Nephron (organoid): ENCODE data around the gene SHROOM1.

Experiments
- H3K27ac Mint-ChIP-seq, 3 experiments: 2 replicates each; pipeline ENCODE4 v1.8.0; 2020; ENCODE audit warnings: mixed read lengths in 3 of 3, mild to moderate bottlenecking in 2 of 3, moderate library complexity in 1 of 3
- H3K27me3 Mint-ChIP-seq: 2 replicates; pipeline ENCODE4 v1.8.0; 2021; ENCODE audit warnings: low read depth, mild to moderate bottlenecking, moderate library complexity, mixed read lengths
- H3K36me3 Mint-ChIP-seq: 2 replicates; pipeline ENCODE4 v1.8.0; 2020; ENCODE audit warnings: low read depth, mixed read lengths
- H3K4me1 Mint-ChIP-seq: 2 replicates; pipeline ENCODE4 v1.8.0; 2020; ENCODE audit warnings: mixed read lengths
- H3K4me3 Mint-ChIP-seq, 3 experiments: 2 replicates each; pipeline ENCODE4 v1.8.0; 2020; ENCODE audit warnings: mild to moderate bottlenecking in 3 of 3, mixed read lengths in 3 of 3, moderate library complexity in 2 of 3
- H3K9me3 Mint-ChIP-seq: 2 replicates; pipeline ENCODE4 v1.8.0; 2020; ENCODE audit warnings: mixed read lengths
- CTCF ChIP-seq, 3 experiments: fragments of 200-600 bp; sonication (generic); IDR thresholded peaks; one replicate each; pipeline ENCODE4 v1.5.0; 2021; ENCODE audit warnings: antibody characterized with exemption in 3 of 3; ENCODE audit not compliant: unreplicated experiment in 3 of 3

SHROOM1 gene

GRCh38 chr5:132831095-132831860, 831 bp upstream of the SHROOM1 start:
- Mint-ChIP-seq H3K4me3 (peak overlapping the region; percentile 80 to 85 (median 82)), H3K36me3 (no peaks in the 10 kb centered on the region), H3K27me3 (peaks cover 68% of the 10 kb centered on the region), H3K27ac (peak overlapping the region in 1 of 3 experiments; percentile 53), H3K4me1 (no peaks in the 10 kb centered on the region), H3K9me3 (no peaks in the 10 kb centered on the region)
- TF ChIP-seq CTCF (IDR thresholded peaks at IDR 0.05; ENCODE audit: unreplicated experiment in 3 of 3), result no peak

- Mint-ChIP-seq H3K27ac (peak overlapping the region in 1 of 3 experiments; percentile 78), H3K9me3 (no peaks in the 10 kb centered on the region), H3K4me1 (no peaks in the 10 kb centered on the region), H3K27me3 (peaks cover 73% of the 10 kb centered on the region), H3K36me3 (no peaks in the 10 kb centered on the region), H3K4me3 (peak overlapping the region; percentile 89 to 93 (median 91))
- peak; percentile 84 to 91 (median 85) for TF ChIP-seq CTCF (IDR thresholded peaks at IDR 0.05; ENCODE audit: unreplicated experiment in 3 of 3)
Observed at GRCh38 chr5:132829742-132830435, 558 bp downstream of the SHROOM1 start.

GRCh38 chr5:132828846-132829494, 1.5 kb downstream of the SHROOM1 start:
- Mint-ChIP-seq H3K4me3 (peak overlapping the region; percentile 89 to 93 (median 91)), H3K27me3 (peaks cover 78% of the 10 kb centered on the region), H3K9me3 (no peaks in the 10 kb centered on the region), H3K4me1 (no peaks in the 10 kb centered on the region), H3K36me3 (no peaks in the 10 kb centered on the region), H3K27ac (peak overlapping the region in 2 of 3 experiments; percentile 31 to 48)
- TF ChIP-seq CTCF (IDR thresholded peaks at IDR 0.05; ENCODE audit: unreplicated experiment in 3 of 3), result no peak

- Mint-ChIP-seq H3K4me1 (no peaks in the 10 kb centered on the region), H3K9me3 (no peaks in the 10 kb centered on the region), H3K36me3 (no peaks in the 10 kb centered on the region), H3K27me3 (peaks cover 76% of the 10 kb centered on the region), H3K4me3 (peak overlapping the region; percentile 64 to 93 (median 91)), H3K27ac (no peak overlapping the region)
- no peak for TF ChIP-seq CTCF (IDR thresholded peaks at IDR 0.05; ENCODE audit: unreplicated experiment in 3 of 3)
Observed at GRCh38 chr5:132827943-132828673, 2.3 kb downstream of the SHROOM1 start.

GRCh38 chr5:132826424-132827082, 3.9 kb downstream of the SHROOM1 start:
- peaks cover 74% of the 10 kb centered on the region for H3K27me3 Mint-ChIP-seq
- no peak overlapping the region for H3K27ac Mint-ChIP-seq
- no peaks in the 10 kb centered on the region for H3K36me3 Mint-ChIP-seq
- no peaks in the 10 kb centered on the region for H3K9me3 Mint-ChIP-seq
- H3K4me3 Mint-ChIP-seq, result peak overlapping the region in 2 of 3 experiments; percentile 27 to 52
- TF ChIP-seq CTCF (IDR thresholded peaks at IDR 0.05; ENCODE audit: unreplicated experiment in 3 of 3), result no peak
- peaks cover 6% of the 10 kb centered on the region for H3K4me1 Mint-ChIP-seq
